GM12878 (cell line): Measurements from ENCODE around the gene PRPF6. TPM values are rescaled to one million over a fixed set of nuclear protein-coding genes. Genes with fewer than 3 reads are reported as not detected.
A peak's percentile ranks its signal among the peaks of the same experiment; 100 is the strongest.

Experiments
- ATF7 ChIP-seq: fragments of 450-650 bp; IDR thresholded peaks from 2 replicates; pipeline ENCODE4 v1.6.1; 2016; ENCODE audit warnings: low read depth, mild to moderate bottlenecking
- BCL3 ChIP-seq: IDR thresholded peaks from 2 replicates; pipeline ENCODE4 v1.6.1; 2011; ENCODE audit warnings: borderline replicate concordance, low read depth, mild to moderate bottlenecking, moderate library complexity, low read length; ENCODE audit not compliant: insufficient read depth, poor library complexity, severe bottlenecking
- CREM ChIP-seq: IDR thresholded peaks from 2 replicates; pipeline ENCODE4 v1.6.1; 2014; ENCODE audit warnings: antibody characterized with exemption, low read depth
- CUX1 ChIP-seq: IDR thresholded peaks from 2 replicates; pipeline ENCODE4 v1.6.1; 2012; ENCODE audit warnings: improper control_type of control experiment, low read depth, low read length; ENCODE audit not compliant: insufficient replicate concordance
- E2F8 ChIP-seq: fragments of 450-650 bp; IDR thresholded peaks from 2 replicates; pipeline ENCODE4 v1.6.1; 2018; ENCODE audit warnings: mild to moderate bottlenecking, low read depth, moderate library complexity; ENCODE audit not compliant: partially characterized antibody
- ELK1 ChIP-seq: IDR thresholded peaks from 2 replicates; pipeline ENCODE4 v1.6.1; 2012; ENCODE audit warnings: low read depth, low read length, improper control_type of control experiment
- EZH2 ChIP-seq: IDR thresholded peaks from 2 replicates; pipeline ENCODE4 v1.6.1; 2012; ENCODE audit warnings: low read depth, mild to moderate bottlenecking, control low read depth, inconsistent platforms, low read length, borderline replicate concordance; ENCODE audit not compliant: control insufficient read depth
- HCFC1 ChIP-seq: fragments of 150-350 bp; IDR thresholded peaks from 2 replicates; pipeline ENCODE4 v1.6.1; 2014; ENCODE audit warnings: low read length
- HSF1 ChIP-seq: fragments of 150-350 bp; IDR thresholded peaks from 2 replicates; pipeline ENCODE4 v1.6.1; 2014; ENCODE audit warnings: mild to moderate bottlenecking, low read depth, low read length
- MTA3 ChIP-seq: IDR thresholded peaks from 2 replicates; pipeline ENCODE4 v1.6.1; 2012; ENCODE audit warnings: low read length, inconsistent platforms, borderline replicate concordance
- NRF1 ChIP-seq: conservative IDR thresholded peaks from 2 replicates; pipeline ENCODE4 v1.6.1; 2011; ENCODE audit warnings: mild to moderate bottlenecking, low read depth, low read length, improper control_type of control experiment
- SMAD1 ChIP-seq: fragments of 450-650 bp; IDR thresholded peaks from 2 replicates; pipeline ENCODE4 v1.6.1; 2018; ENCODE audit warnings: mild to moderate bottlenecking, low read depth; ENCODE audit not compliant: partially characterized antibody
- TCF12 ChIP-seq: IDR thresholded peaks from 2 replicates; pipeline ENCODE4 v1.6.1; 2011; ENCODE audit warnings: low read depth, mild to moderate bottlenecking, low read length
- TCF3 ChIP-seq: IDR thresholded peaks from 2 replicates; pipeline ENCODE4 v1.6.1; 2012; ENCODE audit warnings: low read depth, mild to moderate bottlenecking, low read length, borderline replicate concordance; ENCODE audit not compliant: insufficient read depth
- WRNIP1 ChIP-seq: IDR thresholded peaks from 2 replicates; pipeline ENCODE4 v1.6.1; 2011; ENCODE audit warnings: low read depth, low read length, improper control_type of control experiment, borderline replicate concordance
- polyA plus RNA-seq, 11 experiments: library from polyadenylated mRNA; depleted of rRNA in 4 of 11; unstranded in 6 of 11; stranded (reverse) in 5 of 11; fragments of >200 nt; fragmentation: Nextera tagmentation in 4 of 11; fragmentation: Illumina TruSeq in 1 of 11; extraction: Ambion mirVana in 4 of 11; extraction: Trizol in 1 of 11; gene quantifications; 1 replicate in 1 of 11; 2 replicates in 10 of 11; pipeline versions ENCODE4 v1.2.1 to v1.2.3, GENCODE V29; 2011 to 2016; ENCODE audit warnings: inconsistent platforms in 2 of 11, missing spikeins in 2 of 11, low read depth in 1 of 11
- total RNA-seq, 4 experiments: library from RNA; depleted of rRNA in 3 of 4; stranded (reverse); fragments of >200 nt in 3 of 4; fragmentation: Illumina TruSeq in 1 of 4; extraction: Trizol in 1 of 4; gene quantifications; 2 replicates each; pipeline versions ENCODE4 v1.2.1 to v1.2.3, GENCODE V29; 2013 to 2021

Gene PRPF6
- total and polyA plus RNA-seq, 10 of the 15 experiments (the other 5 are each of a cell fraction or from before 2014, with no cell fraction given): 5.0 to 102 (median 71.3) TPM

- TF ChIP-seq CUX1 (no peak), HCFC1 (peak; percentile 84), MTA3 (no peak), TCF3 (0 out of 2 replicates have a peak, but pooled peaks have one; percentile 37), CREM (peak; percentile 99), E2F8 (peak; percentile 66), TCF12 (peak; percentile 61), NRF1 (peak; percentile 39), ELK1 (peak; percentile 90), SMAD1 (peak; percentile 73), HSF1 (no peak), BCL3 (no peak), WRNIP1 (0 out of 2 replicates have a peak, but pooled peaks have one; percentile 67), EZH2 (no peak), ATF7 (0 out of 2 replicates have a peak, but pooled peaks have one; percentile 14)
Observed at GRCh38 chr20:63980806-63981728, at the start of gene PRPF6 (continued).
